ENCODE measurements around the gene UCK2. TPM values are rescaled to one million over a fixed set of nuclear protein-coding genes. Genes with fewer than 3 reads are reported as not detected.

Gene UCK2
- total and polyA plus RNA-seq, 2 of the 8 experiments (the other 6 are each of a cell fraction or from before 2014, with no cell fraction given), result 103 to 109 TPM

GRCh38 chr1:165890684-165891083 lies 63.3 kb downstream of the UCK2 start:
- Histone ChIP-seq H3K27ac (ENCODE audit: low read depth, low read length) (no peak overlapping the region), H3K14ac (ENCODE audit: insufficient read length) (no peak overlapping the region), H2BK12ac (ENCODE audit: low read depth, low read length) (no peak overlapping the region), H3K4me2 (ENCODE audit: insufficient read depth in 1 of 2, low read depth in 2 of 2, low read length in 2 of 2) (no peak overlapping the region), H3K23me2 (ENCODE audit: low read depth, low read length) (no peaks in the 10 kb centered on the region), H3K4ac (replicated peaks; ENCODE audit: insufficient read length, low read depth, low read length) (no peak overlapping the region), H4K8ac (ENCODE audit: extremely low read depth, insufficient read depth, low read length) (no peak overlapping the region), H3K23ac (ENCODE audit: insufficient read length) (no peak overlapping the region), H3K4me3 (ENCODE audit: extremely low read depth in 1 of 4, insufficient read depth in 2 of 4, low read depth in 3 of 4, low read length in 4 of 4) (no peak overlapping the region), H3K36me3 (ENCODE audit: control insufficient read depth in 2 of 4, insufficient read depth in 4 of 4, low read length in 3 of 4) (peaks cover 6 to 44% (median 26%) of the 10 kb centered on the region in 4 experiments; a peak in 7 of 8 replicates), H2AK5ac (ENCODE audit: low read depth, low read length) (no peak overlapping the region), H4K5ac (ENCODE audit: insufficient read length, low read depth, low read length) (no peak overlapping the region), H3K56ac (replicated peaks; ENCODE audit: insufficient read length, low read depth, low read length) (no peak overlapping the region), H3K79me2 (ENCODE audit: control insufficient read depth in 1 of 2, insufficient read depth in 2 of 2, low read length in 2 of 2) (peaks cover 8 to 68% of the 10 kb centered on the region in 2 experiments; a peak in 3 of 4 replicates), H3K9me3 (ENCODE audit: insufficient read depth in 2 of 2, low read depth in 1 of 2, low read length in 1 of 2) (no peaks in the 10 kb centered on the region), H4K20me1 (replicated peaks in 1 of 2; ENCODE audit: control insufficient read depth in 1 of 2, insufficient read depth in 2 of 2, low read length in 2 of 2) (peaks cover 16 to 19% of the 10 kb centered on the region in 2 experiments), H3K79me1 (ENCODE audit: low read depth, low read length) (peaks cover 12% of the 10 kb centered on the region), H2AFZ (ENCODE audit: low read length) (no peak overlapping the region), H3K4me1 (replicated peaks in 1 of 4; ENCODE audit: control insufficient read depth in 3 of 4, insufficient read depth in 4 of 4, low read length in 3 of 4) (no peaks in the 10 kb centered on the region), H2BK120ac (replicated peaks; ENCODE audit: low read depth, low read length) (no peak overlapping the region), H4K91ac (replicated peaks; ENCODE audit: insufficient read length, low read length) (no peak overlapping the region), H3K27me3 (replicated peaks in 1 of 4; ENCODE audit: control insufficient read depth in 3 of 4, extremely low read depth in 1 of 4, insufficient read depth in 3 of 4, low read length in 3 of 4) (no peaks in the 10 kb centered on the region), H2BK5ac (ENCODE audit: low read depth, low read length) (no peak overlapping the region), H3K9ac (replicated peaks in 1 of 4; ENCODE audit: extremely low read depth in 1 of 4, low read depth in 3 of 4, low read length in 3 of 4) (no peak overlapping the region), H2BK20ac (ENCODE audit: low read length) (no peak overlapping the region), H3K18ac (ENCODE audit: extremely low read depth, low read length) (no peak overlapping the region), H2BK15ac (ENCODE audit: low read length) (no peak overlapping the region)
- no peak for DNase-seq (ENCODE audit: low read depth in 1 of 2, low spot score in 2 of 2)
- no peak for FAIRE-seq
- CTCF ChIA-PET (ENCODE audit: partially characterized antibody), result no interaction called here
- POLR2A ChIA-PET (ENCODE audit: partially characterized antibody), result no interaction called here
- 93% methylated on average over 1 of the region's 1 CpG; no CpG with 5 or more reads in 1 of the 2 experiments for WGBS, 2 experiments (ENCODE audit: extremely low coverage in 1 of 2, insufficient coverage in 1 of 2, insufficient read length in 1 of 2, insufficient replicate concordance in 2 of 2, low coverage in 1 of 2, low lambda C conversion rate in 2 of 2, missing lambda C conversion rate in 1 of 2)
- TF ChIP-seq CTBP2 (IDR thresholded peaks at IDR 0.05; ENCODE audit: borderline replicate concordance, insufficient read depth, insufficient read length, low read length), result no peak
- TF ChIP-seq MAFK (IDR thresholded peaks at IDR 0.05; ENCODE audit: low read depth, low read length), result no peak
- TF ChIP-seq SP4 (IDR thresholded peaks at IDR 0.05; ENCODE audit: low read length), result no peak
- no peak for TF ChIP-seq YY1 (IDR thresholded peaks at IDR 0.05; ENCODE audit: low read depth, low read length)
- TF ChIP-seq POLR2AphosphoS5 (IDR thresholded peaks at IDR 0.05; ENCODE audit: low read depth, low read length), result no peak
- TF ChIP-seq KDM4A (IDR thresholded peaks at IDR 0.05; ENCODE audit: low read depth, low read length, severe bottlenecking), result no peak
- TF ChIP-seq SAP30 (IDR thresholded peaks at IDR 0.05; ENCODE audit: insufficient read depth, insufficient replicate concordance, low read length), result no peak
- TF ChIP-seq ATF3 (IDR thresholded peaks at IDR 0.05; ENCODE audit: insufficient read depth, low read depth, low read length), result no peak
- no peak for TF ChIP-seq BACH1 (IDR thresholded peaks at IDR 0.05; ENCODE audit: low read length)
- no peak for TF ChIP-seq POLR2A (IDR thresholded peaks at IDR 0.05; ENCODE audit: control extremely low read depth in 1 of 2, low read depth in 2 of 2, low read length in 2 of 2)
- TF ChIP-seq RBBP5 (IDR thresholded peaks at IDR 0.05; ENCODE audit: borderline replicate concordance, low read depth, low read length), result no peak
- no peak for TF ChIP-seq HDAC2 (IDR thresholded peaks at IDR 0.05; ENCODE audit: borderline replicate concordance in 1 of 2, low read depth in 2 of 2, low read length in 2 of 2)
- TF ChIP-seq KDM1A (IDR thresholded peaks at IDR 0.05; ENCODE audit: borderline replicate concordance, low read length), result no peak
- no peak for TF ChIP-seq CBX5 (IDR thresholded peaks at IDR 0.05; ENCODE audit: low read depth, low read length)
- no peak for TF ChIP-seq ASH2L (IDR thresholded peaks at IDR 0.05; ENCODE audit: low read length)

All from H1 (cell line).